HCT116 (cell line): ENCODE measurements around the gene IQCK.

Experiments
- ATF3 ChIP-seq: IDR thresholded peaks from 2 replicates; pipeline ENCODE4 v1.6.1; 2012
- CTCF ChIP-seq, 3 experiments: fragments of 200-600 bp in 1 of 3; sonication (generic) in 1 of 3; IDR thresholded peaks in 2 of 3; conservative IDR thresholded peaks in 1 of 3; 2 replicates each; pipeline ENCODE4 v1.5.1; 2012 to 2017; ENCODE audit warnings: low read depth in 2 of 3, low read length in 2 of 3, antibody characterized with exemption in 1 of 3, borderline replicate concordance in 1 of 3, control low read depth in 1 of 3, mild to moderate bottlenecking in 1 of 3, mixed read lengths in 1 of 3, mixed run types in 1 of 3, moderate library complexity in 1 of 3; ENCODE audit not compliant: insufficient read depth in 1 of 3
- JUND ChIP-seq: IDR thresholded peaks from 2 replicates; pipeline ENCODE4 v1.6.1; 2012
- MAX ChIP-seq: IDR thresholded peaks from 2 replicates; pipeline ENCODE4 v1.6.1; 2012
- POLR2A ChIP-seq: IDR thresholded peaks from 2 replicates; pipeline ENCODE4 v1.7.0; 2011; ENCODE audit warnings: borderline replicate concordance; ENCODE audit not compliant: insufficient read depth, insufficient read length; ENCODE audit errors: extremely low read depth
- SP1 ChIP-seq: IDR thresholded peaks from 2 replicates; pipeline ENCODE4 v1.6.1; 2012; ENCODE audit warnings: low read depth
- ZNF274 ChIP-seq: fragments of 200-500 bp; sonication (Bioruptor generic); IDR thresholded peaks from 2 replicates; pipeline ENCODE4 v1.6.1; 2014; ENCODE audit warnings: mild to moderate bottlenecking, low read depth, low read length, inconsistent platforms

GRCh38 chr16:19718624-19718965, 524 bp downstream of the IQCK start:
- TF ChIP-seq ZNF274 = no peak
- no peak for TF ChIP-seq MAX
- no peak for TF ChIP-seq CTCF (IDR thresholded peaks at IDR 0.05 in 2 of 3, conservative IDR thresholded peaks at IDR 0.05 in 1 of 3; ENCODE audit: borderline replicate concordance in 1 of 3, insufficient read depth in 1 of 3, low read depth in 2 of 3, low read length in 2 of 3)
- TF ChIP-seq ATF3 = no peak
- no peak for TF ChIP-seq SP1
- no peak for TF ChIP-seq POLR2A
- no peak for TF ChIP-seq JUND
